ENCODE data around the gene PDE6H. TPM values are rescaled to one million over a fixed set of nuclear protein-coding genes. Genes with fewer than 3 reads are reported as not detected.

PDE6H gene
- total RNA-seq, 1 donor from 2014 or later, result not detected

- Histone ChIP-seq H3K4me3 (no peak overlapping the region), H3K27ac (no peak overlapping the region), H3K36me3 (no peaks in the 10 kb centered on the region), H3K27me3 (no peaks in the 10 kb centered on the region), H3K4me1 (no peaks in the 10 kb centered on the region), H3K9me3 (no peaks in the 10 kb centered on the region)
- intact Hi-C loops (cut with DNase I), result no loop called here
- no peak for TF ChIP-seq POLR2A (IDR thresholded peaks at IDR 0.05)
- TF ChIP-seq CTCF (IDR thresholded peaks at IDR 0.05), result no peak
- TF ChIP-seq POLR2AphosphoS5 (IDR thresholded peaks at IDR 0.05; ENCODE audit: insufficient read depth in 1 of 2, low read depth in 1 of 2), result no peak
- no peak for DNase-seq (ENCODE audit: extremely low spot score in 2 of 2)
Measured at GRCh38 chr12:14975457-14975856, 2.6 kb downstream of the PDE6H start.

DNA sequence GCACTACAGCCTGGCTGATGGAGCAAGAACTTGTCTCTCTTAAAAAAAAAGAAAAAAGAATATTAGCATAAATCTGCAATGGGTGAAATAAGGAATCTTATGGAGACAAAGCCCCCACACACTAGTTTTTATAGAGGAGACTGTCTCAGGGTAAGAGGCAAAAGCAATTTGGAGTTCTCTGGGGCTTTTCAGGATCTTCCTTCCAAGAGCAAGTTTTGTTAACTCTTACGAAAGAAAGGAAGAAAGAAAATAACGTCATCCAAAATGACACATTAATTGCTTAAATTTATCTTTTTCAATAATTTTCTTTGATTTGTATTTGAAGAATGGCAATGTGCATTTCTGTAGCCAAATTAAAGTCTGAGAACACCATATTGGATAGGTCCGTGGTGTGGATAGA is 3.8 kb downstream of the PDE6H start:
- Histone ChIP-seq H3K36me3 (no peaks in the 10 kb centered on the region), H3K27ac (no peak overlapping the region), H3K9me3 (no peaks in the 10 kb centered on the region), H3K4me1 (no peaks in the 10 kb centered on the region), H3K27me3 (no peaks in the 10 kb centered on the region), H3K4me3 (no peak overlapping the region)
- intact Hi-C loops (cut with DNase I), result no loop called here
- no peak for DNase-seq (ENCODE audit: extremely low spot score in 2 of 2)
- TF ChIP-seq POLR2A (IDR thresholded peaks at IDR 0.05) (no peak), POLR2AphosphoS5 (IDR thresholded peaks at IDR 0.05; ENCODE audit: insufficient read depth in 1 of 2, low read depth in 1 of 2) (no peak), CTCF (IDR thresholded peaks at IDR 0.05) (no peak)

DNA sequence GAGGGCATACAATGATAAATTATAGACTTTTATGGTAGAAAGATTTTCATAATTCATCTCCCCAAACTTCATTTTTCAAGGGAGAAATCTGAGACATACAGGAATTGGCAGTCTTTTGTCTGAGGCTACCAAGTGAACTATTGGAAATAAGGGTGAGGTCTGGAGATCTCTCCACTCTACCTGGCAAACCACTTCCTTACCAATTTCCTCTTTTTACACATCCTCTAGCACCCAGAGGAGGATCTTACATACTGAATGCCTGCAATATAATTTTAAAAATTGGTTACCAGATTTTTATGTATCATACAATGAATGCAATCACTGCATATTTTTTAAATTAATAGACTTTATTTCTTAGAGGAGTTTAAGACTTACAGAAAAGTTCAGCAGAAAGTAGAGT is 6.6 kb downstream of the PDE6H start:
- no peak for TF ChIP-seq POLR2AphosphoS5 (IDR thresholded peaks at IDR 0.05; ENCODE audit: insufficient read depth in 1 of 2, low read depth in 1 of 2)
- TF ChIP-seq CTCF (IDR thresholded peaks at IDR 0.05), result no peak
- TF ChIP-seq POLR2A (IDR thresholded peaks at IDR 0.05), result no peak
- Histone ChIP-seq H3K27ac (no peak overlapping the region), H3K4me3 (no peak overlapping the region), H3K4me1 (no peaks in the 10 kb centered on the region), H3K9me3 (no peaks in the 10 kb centered on the region), H3K27me3 (no peaks in the 10 kb centered on the region), H3K36me3 (no peaks in the 10 kb centered on the region)
- no peak for DNase-seq (ENCODE audit: extremely low spot score in 2 of 2)
- intact Hi-C loops (cut with DNase I), result no loop called here

DNA sequence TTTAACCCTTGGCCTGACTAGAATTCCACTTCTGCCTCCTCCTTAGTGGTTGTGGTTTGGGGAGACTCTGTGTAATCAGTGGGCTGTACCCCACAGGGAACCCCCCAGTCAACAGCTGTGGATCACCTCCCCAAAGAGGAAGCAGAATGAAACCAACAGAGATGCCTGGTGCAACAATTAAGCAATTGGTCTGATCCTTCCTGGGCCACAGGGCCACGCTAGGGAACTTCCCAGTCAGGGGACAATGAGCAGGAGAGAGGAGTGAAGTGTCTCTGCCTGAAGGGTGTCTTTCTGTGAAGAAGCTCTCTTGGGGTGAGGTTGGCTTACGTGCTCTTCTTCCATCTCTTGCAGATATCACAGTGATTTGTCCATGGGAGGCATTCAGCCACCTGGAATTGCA is 8.2 kb downstream of the PDE6H start:
- intact Hi-C loops (cut with DNase I), result no loop called here
- Histone ChIP-seq H3K27me3 (no peaks in the 10 kb centered on the region), H3K27ac (no peak overlapping the region), H3K36me3 (no peaks in the 10 kb centered on the region), H3K4me1 (no peaks in the 10 kb centered on the region), H3K4me3 (no peak overlapping the region), H3K9me3 (no peaks in the 10 kb centered on the region)
- no peak for DNase-seq (ENCODE audit: extremely low spot score in 2 of 2)
- TF ChIP-seq CTCF (IDR thresholded peaks at IDR 0.05) (no peak), POLR2AphosphoS5 (IDR thresholded peaks at IDR 0.05; ENCODE audit: insufficient read depth in 1 of 2, low read depth in 1 of 2) (no peak), POLR2A (IDR thresholded peaks at IDR 0.05) (no peak)

- Histone ChIP-seq H3K4me1 (no peaks in the 10 kb centered on the region), H3K27me3 (no peaks in the 10 kb centered on the region), H3K27ac (no peak overlapping the region), H3K9me3 (no peaks in the 10 kb centered on the region), H3K36me3 (no peaks in the 10 kb centered on the region), H3K4me3 (no peak overlapping the region)
- no peak for DNase-seq (ENCODE audit: extremely low spot score in 2 of 2)
- intact Hi-C loops (cut with DNase I), result no loop called here
- TF ChIP-seq POLR2A (IDR thresholded peaks at IDR 0.05) (no peak), CTCF (IDR thresholded peaks at IDR 0.05) (no peak), POLR2AphosphoS5 (IDR thresholded peaks at IDR 0.05; ENCODE audit: insufficient read depth in 1 of 2, low read depth in 1 of 2) (no peak)
Measured at GRCh38 chr12:14982562-14982961, 9.7 kb downstream of the PDE6H start.

All from vagina (tissue), 2 donors.